ENCODE data around the gene TAF11L2.
"Not testable (repeated sequence)": the region's sequence is repeated elsewhere in the genome, so short reads cannot be mapped to it uniquely, and the experiment has no call there.

DNA sequence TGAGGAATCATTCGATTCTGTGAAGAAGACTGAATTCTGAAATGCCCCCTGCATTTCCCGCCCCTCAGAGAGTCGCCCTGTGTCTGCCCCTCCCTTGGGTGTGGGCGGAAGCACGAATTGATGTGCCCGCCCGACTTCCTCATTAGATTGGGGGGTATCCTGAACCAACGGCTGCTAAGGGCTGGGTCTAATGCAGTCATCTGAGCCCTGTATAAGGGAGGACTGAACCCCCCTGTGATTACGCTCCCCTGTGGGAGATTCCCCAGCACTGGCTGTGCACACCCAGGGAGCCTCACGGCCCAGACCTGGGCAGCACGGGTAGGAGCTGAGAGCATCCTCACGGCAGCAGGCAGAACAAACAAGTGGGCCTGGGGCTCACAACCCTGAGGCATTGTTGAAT, 19.5 kb downstream of the TAF11L2 start:
- TF ChIP-seq, protein P1, sequence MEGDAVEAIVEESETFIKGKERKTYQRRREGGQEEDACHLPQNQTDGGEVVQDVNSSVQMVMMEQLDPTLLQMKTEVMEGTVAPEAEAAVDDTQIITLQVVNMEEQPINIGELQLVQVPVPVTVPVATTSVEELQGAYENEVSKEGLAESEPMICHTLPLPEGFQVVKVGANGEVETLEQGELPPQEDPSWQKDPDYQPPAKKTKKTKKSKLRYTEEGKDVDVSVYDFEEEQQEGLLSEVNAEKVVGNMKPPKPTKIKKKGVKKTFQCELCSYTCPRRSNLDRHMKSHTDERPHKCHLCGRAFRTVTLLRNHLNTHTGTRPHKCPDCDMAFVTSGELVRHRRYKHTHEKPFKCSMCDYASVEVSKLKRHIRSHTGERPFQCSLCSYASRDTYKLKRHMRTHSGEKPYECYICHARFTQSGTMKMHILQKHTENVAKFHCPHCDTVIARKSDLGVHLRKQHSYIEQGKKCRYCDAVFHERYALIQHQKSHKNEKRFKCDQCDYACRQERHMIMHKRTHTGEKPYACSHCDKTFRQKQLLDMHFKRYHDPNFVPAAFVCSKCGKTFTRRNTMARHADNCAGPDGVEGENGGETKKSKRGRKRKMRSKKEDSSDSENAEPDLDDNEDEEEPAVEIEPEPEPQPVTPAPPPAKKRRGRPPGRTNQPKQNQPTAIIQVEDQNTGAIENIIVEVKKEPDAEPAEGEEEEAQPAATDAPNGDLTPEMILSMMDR (IDR thresholded peaks at IDR 0.05): not testable (repeated sequence)
- TF ChIP-seq EZH2phosphoT487 (IDR thresholded peaks at IDR 0.05): not testable (repeated sequence)

Measured in neural progenitor cell (in vitro differentiated cells).